ENCODE results near the gene LMBRD2.
"Not testable (repeated sequence)": the region's sequence is repeated elsewhere in the genome, so short reads cannot be mapped to it uniquely, and the experiment has no call there.

Gene LMBRD2

GRCh38 chr5:36138900-36139683 is 12.6 kb downstream of the LMBRD2 start:
- DNase-seq (ENCODE audit: low spot score): no peak
- Histone ChIP-seq H3K4me3 (no peak overlapping the region), H3K27ac (no peak overlapping the region)
- TF ChIP-seq CTCF (IDR thresholded peaks at IDR 0.05): no peak

GRCh38 chr5:36136581-36136980 is 15.1 kb downstream of the LMBRD2 start:
- DNase-seq (ENCODE audit: low spot score): no peak
- H3K4me3 ChIP-seq: no peak overlapping the region
- H3K27ac ChIP-seq: no peak overlapping the region
- TF ChIP-seq CTCF (IDR thresholded peaks at IDR 0.05): no peak

- DNase-seq (ENCODE audit: low spot score): no peak
- no peak for TF ChIP-seq CTCF (IDR thresholded peaks at IDR 0.05)
- no peak overlapping the region for H3K4me3 ChIP-seq
- no peak overlapping the region for H3K27ac ChIP-seq
Observed at GRCh38 chr5:36135988-36136387, 15.7 kb downstream of the LMBRD2 start.

GRCh38 chr5:36133009-36133408 is 18.7 kb downstream of the LMBRD2 start:
- not testable (repeated sequence) for H3K4me3 ChIP-seq; H3K27ac ChIP-seq; DNase-seq (ENCODE audit: low spot score)

GRCh38 chr5:36129666-36130065 is 22.0 kb downstream of the LMBRD2 start:
- not testable (repeated sequence) for DNase-seq (ENCODE audit: low spot score)

GRCh38 chr5:36128795-36129194 is 22.9 kb downstream of the LMBRD2 start:
- H3K27ac ChIP-seq: no peak overlapping the region
- no peak for DNase-seq (ENCODE audit: low spot score)
- TF ChIP-seq CTCF (IDR thresholded peaks at IDR 0.05): no peak
- no peak overlapping the region for H3K4me3 ChIP-seq

More at GRCh38 chr5:36129666-36130065, 22.0 kb downstream of the LMBRD2 start:
- H3K27ac ChIP-seq, H3K4me3 ChIP-seq: not testable (repeated sequence)

- no peak overlapping the region for H3K27ac ChIP-seq
- no peak overlapping the region for H3K4me3 ChIP-seq
- no peak for DNase-seq (ENCODE audit: low spot score)
- no peak for TF ChIP-seq CTCF (IDR thresholded peaks at IDR 0.05)
Observed at GRCh38 chr5:36125868-36126267, 25.8 kb downstream of the LMBRD2 start.

GRCh38 chr5:36111238-36111637 is 40.4 kb downstream of the LMBRD2 start:
- TF ChIP-seq CTCF (IDR thresholded peaks at IDR 0.05): no peak
- Histone ChIP-seq H3K4me3 (no peak overlapping the region), H3K27ac (no peak overlapping the region)
- no peak for DNase-seq (ENCODE audit: low spot score)

Data from coronary artery (tissue), 2 donors.